CD4-positive, alpha-beta T cell (primary cell): ENCODE data around the gene RPS6KA3. TPM values are rescaled to one million over a fixed set of nuclear protein-coding genes. Genes with fewer than 3 reads are reported as not detected.
A peak's percentile ranks its signal among the peaks of the same experiment; 100 is the strongest.

Experiments used
- ATAC-seq: fragments of 200-7000 bp; cut with Tn5 transposase; one replicate; pipeline ENCODE4 v1.10.0; 2022; ENCODE audit warnings: mild to moderate bottlenecking; ENCODE audit not compliant: poor library complexity
- CTCF ChIA-PET: fragments of 350-600 bp; sonication (Branson Sonifier 250); formaldehyde crosslinking; loops from one replicate; lab custom pipeline; 2021; ENCODE audit warnings: antibody characterized with exemption, inconsistent platforms; lab: Charles Lee
- POLR2A ChIA-PET: fragments of 350-600 bp; sonication (Branson Sonifier 250); formaldehyde crosslinking; loops from one replicate; lab custom pipeline; 2021; ENCODE audit warnings: antibody characterized with exemption, inconsistent platforms; lab: Charles Lee
- DNase-seq, 14 experiments: peaks; one replicate each; pipeline ENCODE4 v3.0.0-alpha.2; 2013 to 2020; ENCODE audit warnings: mixed read lengths in 2 of 14
- H3K27ac ChIP-seq, 2 donors: one replicate each; pipeline versions ENCODE4 v1.5.1 to v1.7.0; 2013; ENCODE audit warnings: low read length in 2 of 2, low read depth in 1 of 2, mild to moderate bottlenecking in 1 of 2
- H3K27me3 ChIP-seq, 2 experiments: 1 replicate in 1 of 2; 2 replicates in 1 of 2; pipeline versions ENCODE4 v1.6.1 to v1.7.0; 2013; ENCODE audit warnings: low read length in 2 of 2, control low read depth in 1 of 2, mild to moderate bottlenecking in 1 of 2, moderate library complexity in 1 of 2; ENCODE audit not compliant: insufficient read depth in 2 of 2, control insufficient read depth in 1 of 2
- H3K36me3 ChIP-seq: one replicate; pipeline ENCODE4 v1.6.1; 2013; ENCODE audit warnings: low read length, control low read depth; ENCODE audit not compliant: insufficient read depth
- H3K4me1 ChIP-seq: one replicate; pipeline ENCODE4 v1.6.1; 2013; ENCODE audit warnings: low read length, control low read depth; ENCODE audit not compliant: insufficient read depth
- H3K4me3 ChIP-seq: one replicate; pipeline ENCODE4 v1.5.1; 2013; ENCODE audit warnings: mild to moderate bottlenecking, low read length, moderate library complexity
- H3K9me3 ChIP-seq, 2 experiments: 1 replicate in 1 of 2; 2 replicates in 1 of 2; pipeline versions ENCODE4 v1.6.1 to v1.7.0; 2013; ENCODE audit warnings: low read length in 2 of 2, mild to moderate bottlenecking in 2 of 2, control low read depth in 1 of 2, moderate library complexity in 1 of 2; ENCODE audit not compliant: control insufficient read depth in 1 of 2, insufficient read depth in 1 of 2
- H3K27ac Mint-ChIP-seq: one replicate; pipeline ENCODE4 v1.8.0; 2020; ENCODE audit warnings: mixed read lengths
- H3K27me3 Mint-ChIP-seq: one replicate; pipeline ENCODE4 v1.8.0; 2021; ENCODE audit warnings: mixed read lengths
- H3K36me3 Mint-ChIP-seq: one replicate; pipeline ENCODE4 v1.8.0; 2021; ENCODE audit warnings: low read depth, mixed read lengths
- H3K4me1 Mint-ChIP-seq: one replicate; pipeline ENCODE4 v1.8.0; 2021; ENCODE audit warnings: low read depth, mixed read lengths
- H3K4me3 Mint-ChIP-seq: one replicate; pipeline ENCODE4 v1.8.0; 2020; ENCODE audit warnings: mild to moderate bottlenecking, mixed read lengths
- H3K9me3 Mint-ChIP-seq: one replicate; pipeline ENCODE4 v1.8.0; 2020; ENCODE audit warnings: mixed read lengths
- CTCF ChIP-seq: fragments of 200-600 bp; IDR thresholded peaks from one replicate; pipeline ENCODE4 v1.8.0; 2022; ENCODE audit warnings: antibody characterized with exemption, mild to moderate bottlenecking
- intact Hi-C, 2 experiments: fragments of 100-400 bp; cut with DNase I in 1 of 2; cut with micrococcal nuclease in 1 of 2; formaldehyde crosslinking; loops; one replicate each; pipeline versions ENCODE4 v1.15.1 to v1.9.0; 2023 to 2025; cut with DNase I, micrococcal nuclease
- total RNA-seq, 174 experiments: library from RNA in 2 of 174; stranded (reverse) in 2 of 174; gene quantifications; one replicate each; pipeline ENCODE4 v1.2.3 and lab custom pipeline; 2021 to 2026

RPS6KA3 gene
- total RNA-seq, 2 experiments from 2014 or later: 39.6 to 39.7 TPM

DNA sequence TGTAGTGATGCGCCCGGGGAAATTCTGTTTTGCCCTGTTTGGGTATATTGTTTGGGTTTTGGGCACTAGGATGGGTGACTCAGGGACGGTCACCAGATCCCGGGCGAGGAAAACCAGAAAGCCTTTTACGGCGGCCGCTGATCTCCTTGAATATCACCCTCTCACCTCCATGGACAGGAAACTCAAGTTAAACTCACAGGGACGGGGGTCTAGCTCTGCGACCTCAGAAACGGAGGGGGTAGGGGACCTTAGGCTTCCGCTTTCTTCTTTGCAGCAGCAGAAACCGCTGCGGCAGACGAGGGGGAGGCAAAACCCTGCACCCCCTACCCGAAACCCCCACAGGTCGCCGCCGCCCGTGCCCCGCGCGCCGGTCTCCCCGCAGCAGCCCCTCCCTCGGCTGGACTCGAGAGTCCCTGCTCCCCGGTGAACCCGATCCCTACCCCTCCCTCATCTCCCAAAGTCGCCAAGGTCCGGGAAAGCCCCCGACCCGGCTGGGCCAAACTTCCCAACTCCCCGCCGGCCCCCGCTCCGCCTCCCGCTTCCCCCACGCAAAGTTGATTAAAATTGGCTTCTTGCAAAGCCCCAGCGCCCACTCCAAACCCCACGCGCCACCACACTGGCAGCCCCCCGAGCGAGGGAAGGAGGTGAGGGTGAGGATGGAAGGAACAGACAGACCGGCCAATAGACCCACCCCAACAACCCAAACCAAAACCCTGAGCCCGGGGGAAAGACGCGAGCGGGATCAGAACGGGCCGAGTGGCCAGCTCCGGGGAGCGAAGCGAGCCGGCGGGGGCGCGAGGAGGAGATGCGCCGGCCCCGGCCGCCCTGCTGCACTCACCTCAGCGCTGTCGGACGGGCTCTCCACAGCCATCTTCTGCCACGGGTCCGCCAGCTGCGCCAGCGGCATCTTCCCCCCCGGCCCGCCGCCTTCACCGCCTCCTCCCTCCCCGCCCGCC, 705 bp downstream of the RPS6KA3 start:
- Mint-ChIP-seq H3K4me3 (peak overlapping the region; percentile 95), H3K9me3 (no peaks in the 10 kb centered on the region), H3K27me3 (no peaks in the 10 kb centered on the region), H3K27ac (peak overlapping the region; percentile 91), H3K36me3 (peaks cover 24% of the 10 kb centered on the region), H3K4me1 (peaks cover 39% of the 10 kb centered on the region)
- DNase-seq (peak in 10 of 14 experiments; percentile 5 to 53 (median 24)), ATAC-seq (peak; percentile 0)
- Histone ChIP-seq H3K27ac (peak overlapping the region; percentile 75 to 76), H3K4me3 (peak overlapping the region; percentile 86), H3K9me3 (peaks cover 0 to 5% of the 10 kb centered on the region in 2 experiments), H3K36me3 (peaks cover 2% of the 10 kb centered on the region), H3K4me1 (peaks cover 15% of the 10 kb centered on the region), H3K27me3 (no peaks in the 10 kb centered on the region)
- ChIA-PET POLR2A (interaction anchor here (0.6 to 2.4 kb wide), 8 partner anchors 10 to 1125 kb away, joined by 3 to 12 read pairs (median 4); partner anchors contain the start of gene EIF1AX), CTCF (no interaction called here)
- intact Hi-C loops: loop anchor here (2.0 to 10.0 kb wide), 3 partner anchors 123 to 1281 kb away; partner anchors contain the start of gene PHKA2 (in 1 of the 2)
- TF ChIP-seq CTCF: no peak

GRCh38 chrX:20265221-20265725, 1.4 kb downstream of the RPS6KA3 start:
- Histone ChIP-seq H3K27me3 (no peaks in the 10 kb centered on the region), H3K9me3 (peaks cover 0 to 5% of the 10 kb centered on the region in 2 experiments), H3K4me3 (peak overlapping the region; percentile 86), H3K36me3 (peaks cover 2% of the 10 kb centered on the region), H3K4me1 (peaks cover 15% of the 10 kb centered on the region), H3K27ac (peak overlapping the region; percentile 75 to 76)
- Mint-ChIP-seq H3K27ac (peak overlapping the region; percentile 91), H3K27me3 (no peaks in the 10 kb centered on the region), H3K4me1 (peaks cover 46% of the 10 kb centered on the region), H3K36me3 (peaks cover 26% of the 10 kb centered on the region), H3K4me3 (peak overlapping the region; percentile 95), H3K9me3 (no peaks in the 10 kb centered on the region)
- intact Hi-C loops: loop anchor here (2.0 to 10.0 kb wide), 3 partner anchors 122 to 1280 kb away; partner anchors contain the start of gene PHKA2 (in 1 of the 2)
- ATAC-seq (peak; percentile 38), DNase-seq (peak; percentile 10 to 84 (median 36))
- POLR2A ChIA-PET: interaction anchor here (1.0 to 2.4 kb wide), 2 partner anchors 9 to 172 kb away, joined by 4 to 12 read pairs; no protein-coding TSS in a partner anchor
- CTCF ChIA-PET: no interaction called here
- no peak for TF ChIP-seq CTCF

DNA sequence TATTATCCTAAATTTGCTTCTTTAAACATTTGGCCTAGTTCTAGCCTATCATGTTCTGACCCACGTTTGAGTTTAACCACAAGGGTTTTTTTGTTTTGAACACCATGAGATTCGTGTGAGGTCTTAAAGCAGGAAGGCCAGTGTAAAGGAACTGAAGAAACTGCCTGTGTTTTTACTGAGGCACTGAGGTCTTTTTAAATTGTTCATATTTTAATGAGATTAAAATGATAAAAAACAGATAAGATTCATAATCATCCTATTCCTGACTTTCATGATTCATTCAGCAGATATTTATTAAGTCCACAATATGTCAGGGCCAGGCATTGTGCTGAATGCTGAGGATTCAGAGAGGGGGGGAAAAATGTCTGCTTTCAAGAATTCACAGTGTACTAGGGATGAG, 3.2 kb downstream of the RPS6KA3 start:
- intact Hi-C loops: loop anchor here (10.0 kb wide), 2 partner anchors 151 to 1279 kb away; partner anchors contain the start of gene PHKA2 (in 1 of the 2)
- Mint-ChIP-seq H3K4me3 (peak overlapping the region; percentile 86), H3K4me1 (peaks cover 61% of the 10 kb centered on the region), H3K27ac (peak overlapping the region; percentile 91), H3K9me3 (no peaks in the 10 kb centered on the region), H3K27me3 (no peaks in the 10 kb centered on the region), H3K36me3 (peaks cover 32% of the 10 kb centered on the region)
- Histone ChIP-seq H3K4me1 (peaks cover 15% of the 10 kb centered on the region), H3K27me3 (no peaks in the 10 kb centered on the region), H3K4me3 (peak overlapping the region; percentile 86), H3K27ac (peak overlapping the region in 1 of 2 donors; percentile 13), H3K9me3 (peaks cover 0 to 5% of the 10 kb centered on the region in 2 experiments), H3K36me3 (peaks cover 2% of the 10 kb centered on the region)
- no peak for ATAC-seq
- CTCF ChIA-PET: no interaction called here
- peak in 3 of 14 experiments; percentile 65 to 80 (median 75) for DNase-seq
- POLR2A ChIA-PET: interaction anchor here (1.0 to 2.2 kb wide), 3 partner anchors 11 to 516 kb away, joined by 3 to 7 read pairs (median 4); no protein-coding TSS in a partner anchor
- TF ChIP-seq CTCF: no peak
